Peyer's patch (tissue), 4 donors: ENCODE measurements around the gene TMEM163. TPM values are rescaled to one million over a fixed set of nuclear protein-coding genes. Genes with fewer than 3 reads are reported as not detected.

Experiments used
- DNase-seq, 3 donors: peaks; one replicate each; pipeline ENCODE4 v3.0.0-alpha.2; 2017 to 2019
- H3K27ac ChIP-seq, 4 donors: fragments of 200-600 bp; sonication (generic); one replicate each; pipeline ENCODE4 v1.5.1; 2016 to 2019
- H3K27me3 ChIP-seq, 2 donors: fragments of 200-600 bp; sonication (generic); one replicate each; pipeline ENCODE4 v1.5.1; 2019
- H3K36me3 ChIP-seq, 3 donors: fragments of 200-600 bp; sonication (generic); one replicate each; pipeline ENCODE4 v1.5.1; 2016 to 2019
- H3K4me1 ChIP-seq, 4 donors: fragments of 200-600 bp; sonication (generic); one replicate each; pipeline ENCODE4 v1.5.1; 2016 to 2019
- H3K4me3 ChIP-seq, 4 donors: fragments of 200-600 bp; sonication (generic); 1 replicate in 3 of 4; 2 replicates in 1 of 4; pipeline ENCODE4 v1.5.1; 2016 to 2019; ENCODE audit warnings: mild to moderate bottlenecking in 1 of 4
- H3K9me3 ChIP-seq, 4 donors: fragments of 200-600 bp; sonication (generic); one replicate each; pipeline ENCODE4 v1.5.1; 2016 to 2019; ENCODE audit warnings: mild to moderate bottlenecking in 1 of 4
- POLR2A ChIP-seq, 2 donors: fragments of 450-650 bp; IDR thresholded peaks; one replicate each; pipeline ENCODE4 v1.5.1; 2017; ENCODE audit warnings: antibody characterized with exemption in 2 of 2, mild to moderate bottlenecking in 2 of 2, moderate library complexity in 2 of 2
- total RNA-seq, 4 donors: library from RNA; depleted of rRNA; stranded (reverse); fragments of >200 nt; gene quantifications; one replicate each; pipeline ENCODE4 v1.1.0, GENCODE V29; 2016
- TF ChIP-seq, protein P1 (sequence below), 6 experiments: fragments of 450-650 bp in 4 of 6; fragments of 200-600 bp in 2 of 6; sonication (generic) in 1 of 6; IDR thresholded peaks; one replicate each; pipeline ENCODE4 v1.5.1; 2017 to 2019; ENCODE audit warnings: antibody characterized with exemption in 6 of 6, mild to moderate bottlenecking in 3 of 6, moderate library complexity in 1 of 6

Gene TMEM163
- total RNA-seq, 4 donors from 2014 or later = 1.7 TPM; not detected in 3

DNA sequence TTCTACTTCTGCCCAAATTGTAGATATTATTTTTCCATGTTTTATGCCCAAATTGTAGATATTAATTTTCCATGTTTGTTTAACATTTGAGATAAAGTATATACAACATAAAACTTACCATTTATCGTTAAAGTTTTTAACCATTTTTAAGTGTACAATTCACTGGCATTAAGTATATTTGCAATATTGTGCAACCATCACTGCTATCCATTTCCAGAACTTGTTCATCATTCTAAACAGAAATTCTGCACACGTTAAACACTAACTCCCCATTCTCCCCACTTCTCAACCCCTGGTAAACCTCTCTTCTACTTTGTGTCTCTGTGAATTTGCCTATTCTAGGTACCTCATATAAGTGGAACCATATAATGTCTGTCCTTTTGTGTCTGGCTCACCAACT, 302.8 kb downstream of the TMEM163 start:
- no peak for TF ChIP-seq POLR2A (IDR thresholded peaks at IDR 0.05)
- TF ChIP-seq, protein P1, sequence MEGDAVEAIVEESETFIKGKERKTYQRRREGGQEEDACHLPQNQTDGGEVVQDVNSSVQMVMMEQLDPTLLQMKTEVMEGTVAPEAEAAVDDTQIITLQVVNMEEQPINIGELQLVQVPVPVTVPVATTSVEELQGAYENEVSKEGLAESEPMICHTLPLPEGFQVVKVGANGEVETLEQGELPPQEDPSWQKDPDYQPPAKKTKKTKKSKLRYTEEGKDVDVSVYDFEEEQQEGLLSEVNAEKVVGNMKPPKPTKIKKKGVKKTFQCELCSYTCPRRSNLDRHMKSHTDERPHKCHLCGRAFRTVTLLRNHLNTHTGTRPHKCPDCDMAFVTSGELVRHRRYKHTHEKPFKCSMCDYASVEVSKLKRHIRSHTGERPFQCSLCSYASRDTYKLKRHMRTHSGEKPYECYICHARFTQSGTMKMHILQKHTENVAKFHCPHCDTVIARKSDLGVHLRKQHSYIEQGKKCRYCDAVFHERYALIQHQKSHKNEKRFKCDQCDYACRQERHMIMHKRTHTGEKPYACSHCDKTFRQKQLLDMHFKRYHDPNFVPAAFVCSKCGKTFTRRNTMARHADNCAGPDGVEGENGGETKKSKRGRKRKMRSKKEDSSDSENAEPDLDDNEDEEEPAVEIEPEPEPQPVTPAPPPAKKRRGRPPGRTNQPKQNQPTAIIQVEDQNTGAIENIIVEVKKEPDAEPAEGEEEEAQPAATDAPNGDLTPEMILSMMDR (IDR thresholded peaks at IDR 0.05) = no peak
- peaks cover 0 to 5% (median 0%) of the 10 kb centered on the region in 3 donors for H3K36me3 ChIP-seq
- no peaks in the 10 kb centered on the region for H3K9me3 ChIP-seq
- H3K27ac ChIP-seq = no peak overlapping the region
- no peak overlapping the region for H3K4me3 ChIP-seq
- H3K4me1 ChIP-seq = peaks cover 0 to 19% (median 7%) of the 10 kb centered on the region in 4 donors
- H3K27me3 ChIP-seq = no peaks in the 10 kb centered on the region
- no peak for DNase-seq

DNA sequence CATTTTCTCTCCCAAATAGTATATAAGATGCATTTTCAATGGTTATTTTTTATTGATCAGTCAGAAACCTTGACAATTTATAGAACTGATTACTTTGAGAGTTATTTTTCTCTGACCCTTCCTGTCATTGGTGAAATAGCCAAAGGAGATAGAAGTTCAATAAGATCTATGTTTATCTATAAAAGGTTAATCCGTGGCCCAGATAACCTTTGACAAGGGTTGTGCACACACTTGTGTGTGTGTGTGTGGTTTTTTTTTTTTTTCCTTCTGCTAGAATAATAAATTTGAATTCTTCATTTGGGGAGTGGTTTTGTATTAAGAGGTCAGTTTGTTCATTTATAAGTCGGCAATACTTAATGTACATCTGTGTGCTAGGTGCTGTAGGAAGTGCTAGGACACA, 304.9 kb downstream of the TMEM163 start:
- Histone ChIP-seq H3K27ac (no peak overlapping the region), H3K27me3 (no peaks in the 10 kb centered on the region), H3K36me3 (no peaks in the 10 kb centered on the region), H3K9me3 (no peaks in the 10 kb centered on the region), H3K4me1 (peaks cover 0 to 39% (median 8%) of the 10 kb centered on the region in 4 donors), H3K4me3 (no peak overlapping the region)
- no peak for DNase-seq
- TF ChIP-seq, protein P1 (IDR thresholded peaks at IDR 0.05) = no peak
- TF ChIP-seq POLR2A (IDR thresholded peaks at IDR 0.05) = no peak

DNA sequence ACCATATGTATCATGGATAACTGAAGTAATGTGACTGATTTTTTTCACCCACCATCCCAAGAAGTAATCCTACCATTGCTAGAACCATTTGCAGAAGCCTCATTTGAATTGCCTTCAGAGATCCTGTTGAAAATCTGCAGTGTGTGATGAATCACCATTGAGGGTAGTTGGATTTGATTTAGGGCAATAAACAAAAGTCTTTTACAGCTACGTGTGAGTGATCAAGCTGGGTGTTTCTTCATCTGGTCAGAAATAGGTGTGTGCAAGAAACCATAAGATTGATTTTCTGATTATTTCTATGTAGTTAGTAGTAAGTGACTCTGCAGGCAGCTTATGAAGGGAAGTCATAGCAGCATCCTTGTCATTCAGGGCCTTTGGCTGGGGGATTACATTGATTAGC, 305.4 kb downstream of the TMEM163 start:
- Histone ChIP-seq H3K27me3 (no peaks in the 10 kb centered on the region), H3K4me1 (peaks cover 0 to 44% (median 8%) of the 10 kb centered on the region in 4 donors), H3K9me3 (no peaks in the 10 kb centered on the region), H3K27ac (no peak overlapping the region), H3K36me3 (no peaks in the 10 kb centered on the region), H3K4me3 (no peak overlapping the region)
- DNase-seq = no peak
- TF ChIP-seq POLR2A (IDR thresholded peaks at IDR 0.05) = no peak
- TF ChIP-seq, protein P1 (IDR thresholded peaks at IDR 0.05) = no peak

DNA sequence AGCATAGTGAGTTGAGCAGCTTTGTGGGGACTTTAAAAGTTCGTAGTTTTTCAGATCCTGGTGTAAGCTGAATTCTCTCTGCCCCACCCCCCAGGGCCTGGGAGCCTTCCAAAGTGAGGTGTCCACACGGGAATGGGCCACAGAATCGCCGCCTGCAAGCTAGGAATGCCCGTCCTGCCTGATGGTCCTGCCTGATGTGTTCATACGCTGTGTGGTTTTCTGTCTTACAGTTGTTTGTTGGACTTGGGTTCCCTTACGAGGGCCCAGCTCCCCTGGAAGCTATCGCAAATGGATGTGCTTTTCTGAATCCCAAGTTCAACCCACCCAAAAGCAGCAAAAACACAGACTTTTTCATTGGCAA, 306.2 kb downstream of the TMEM163 start:
- Histone ChIP-seq H3K36me3 (no peaks in the 10 kb centered on the region), H3K4me1 (peaks cover 0 to 44% (median 8%) of the 10 kb centered on the region in 4 donors), H3K4me3 (no peak overlapping the region), H3K9me3 (no peaks in the 10 kb centered on the region), H3K27ac (no peak overlapping the region), H3K27me3 (no peaks in the 10 kb centered on the region)
- DNase-seq = no peak
- TF ChIP-seq, protein P1 (IDR thresholded peaks at IDR 0.05) = no peak
- TF ChIP-seq POLR2A (IDR thresholded peaks at IDR 0.05) = no peak

DNA sequence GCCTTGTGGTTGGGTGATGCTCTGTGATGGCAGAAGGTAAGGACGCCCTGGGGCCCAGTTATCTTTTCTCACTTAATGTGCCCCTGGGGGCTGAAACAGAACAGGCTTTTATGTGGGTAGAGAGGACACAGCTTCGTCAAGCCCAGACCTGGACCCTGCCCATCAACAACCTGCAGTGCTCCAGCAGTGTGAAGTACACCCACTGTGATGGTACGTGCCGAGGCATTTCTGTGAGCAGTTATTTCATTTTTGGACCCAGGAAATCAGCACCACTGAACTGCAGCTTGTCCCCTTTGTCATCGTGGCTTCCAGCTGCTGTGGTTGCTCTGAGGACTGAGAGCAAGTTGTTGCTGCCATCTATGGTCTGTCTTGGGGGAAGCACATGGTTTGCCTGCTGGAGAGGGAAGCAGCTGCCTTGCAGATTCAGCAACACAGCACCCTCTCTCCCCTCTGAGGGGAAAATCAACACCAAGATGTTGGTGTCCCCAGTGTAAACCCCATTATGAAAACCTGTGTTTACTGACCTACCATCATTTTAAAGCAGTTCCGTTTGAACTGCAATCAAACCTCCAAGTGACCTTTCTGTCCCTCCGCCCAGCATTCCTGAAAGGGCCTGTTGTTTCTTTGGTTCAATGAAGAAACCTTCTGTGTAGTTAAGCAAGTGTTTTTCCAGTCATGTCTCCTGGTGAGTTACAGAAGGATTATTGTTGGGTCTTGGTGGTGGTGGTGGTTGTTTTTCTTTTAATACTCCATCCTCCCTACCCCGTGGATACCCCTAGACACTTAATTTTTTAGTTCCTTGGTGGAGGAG, 306.8 kb downstream of the TMEM163 start:
- no peaks in the 10 kb centered on the region for H3K36me3 ChIP-seq
- TF ChIP-seq POLR2A (IDR thresholded peaks at IDR 0.05) = no peak
- TF ChIP-seq, protein P1 (IDR thresholded peaks at IDR 0.05) = peak; percentile 31 to 79 (median 70)
- no peaks in the 10 kb centered on the region for H3K27me3 ChIP-seq
- peak overlapping the region in 3 of 4 donors; percentile 16 to 72 (median 21) for H3K27ac ChIP-seq
- H3K4me1 ChIP-seq = peaks cover 0 to 44% (median 8%) of the 10 kb centered on the region in 4 donors
- no peaks in the 10 kb centered on the region for H3K9me3 ChIP-seq
- no peak overlapping the region for H3K4me3 ChIP-seq
- DNase-seq = peak; percentile 59 to 89 (median 69)
